GM18873 (cell line): ENCODE results near the gene SIM1.

Source experiments
- ATAC-seq: cut with Tn5 transposase; IDR thresholded peaks from one replicate; pipeline ENCODE4 v1.9.1; 2021; ENCODE audit warnings: mild to moderate bottlenecking, moderate library complexity, moderate number of reproducible peaks; ENCODE audit not compliant: unreplicated experiment, low FRiP score

Gene SIM1

GRCh38 chr6:100472674-100473073, 8.0 kb upstream of the SIM1 start:
- peak; percentile 89 for ATAC-seq

GRCh38 chr6:100470422-100471120, 5.8 kb upstream of the SIM1 start:
- ATAC-seq: no peak

GRCh38 chr6:100469101-100469859, 4.6 kb upstream of the SIM1 start:
- ATAC-seq: no peak

DNA sequence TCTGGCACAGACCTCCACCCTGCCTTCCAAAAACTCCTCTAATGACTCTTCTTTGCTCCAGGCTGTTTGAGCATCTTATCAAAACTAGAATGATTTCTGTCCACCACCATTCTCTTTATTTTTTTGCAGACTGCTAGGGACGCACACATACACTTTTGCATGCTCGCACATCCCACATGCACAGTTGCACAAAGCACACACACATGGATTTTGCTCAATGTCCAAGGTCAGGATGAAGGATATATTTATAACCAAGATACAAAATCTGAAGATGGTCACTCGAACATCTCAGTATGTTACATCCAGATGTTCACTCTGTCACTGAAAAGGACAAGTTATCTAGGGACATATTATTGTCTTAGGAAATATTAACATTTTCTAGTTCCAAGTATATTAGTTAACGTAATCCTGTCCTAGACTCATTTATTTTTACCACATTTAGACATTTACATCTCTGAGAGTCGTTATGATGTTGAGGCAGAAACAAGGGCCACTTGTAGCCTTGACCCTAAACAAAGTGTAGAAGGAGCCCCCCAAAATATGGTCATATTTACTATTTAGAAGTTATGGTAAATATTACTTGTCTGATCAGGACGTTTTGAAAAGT, 3.4 kb upstream of the SIM1 start:
- no peak for ATAC-seq

DNA sequence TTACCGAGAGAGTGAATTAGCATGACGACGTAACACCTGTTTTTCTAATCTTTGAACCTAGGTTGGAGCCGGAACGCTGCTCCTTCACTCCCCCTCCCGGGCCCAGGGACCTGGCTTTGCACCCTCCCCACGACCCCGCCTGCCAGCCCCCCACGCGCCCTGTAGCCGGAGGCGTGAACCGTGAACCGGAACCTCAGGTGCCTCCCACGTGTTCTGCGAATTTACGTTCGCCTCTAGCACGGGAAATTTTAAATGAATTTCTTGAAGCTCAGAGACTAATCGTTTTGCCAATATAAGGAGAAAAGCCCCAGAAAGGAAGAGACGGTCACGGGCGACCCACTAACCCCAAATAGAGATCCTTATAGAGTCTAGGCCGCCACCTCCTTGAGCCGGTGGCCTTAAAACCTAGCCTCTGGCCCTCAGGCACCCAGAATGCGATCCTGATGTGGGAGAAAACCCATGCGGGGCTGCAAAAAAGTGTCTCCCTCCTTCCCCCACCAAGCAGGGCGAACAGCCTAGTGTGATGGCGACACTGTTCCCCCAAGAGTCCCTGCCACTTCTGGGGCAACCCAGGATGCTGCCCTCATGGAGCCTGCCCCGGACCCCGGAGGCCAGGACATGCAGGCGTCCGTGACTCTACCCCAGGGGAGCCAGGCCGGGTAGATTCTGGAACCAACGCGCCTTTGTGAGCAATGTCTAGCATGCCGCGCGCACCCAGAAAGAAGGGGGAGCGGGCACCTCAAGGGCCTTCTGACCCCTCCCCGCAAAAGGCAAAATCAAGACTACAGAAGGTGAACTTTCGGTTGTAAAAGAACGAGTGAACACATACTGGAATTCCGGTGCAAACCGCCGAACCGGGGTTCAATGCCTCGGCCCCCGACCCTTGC, 2.7 kb upstream of the SIM1 start:
- no peak for ATAC-seq

- no peak for ATAC-seq
These were observed 1.8 kb upstream of the SIM1 start for GRCh38 chr6:100466410-100467128.

GRCh38 chr6:100465701-100466409, 1.1 kb upstream of the SIM1 start:
- ATAC-seq: no peak

- no peak for ATAC-seq
These were observed 414 bp downstream of the SIM1 start for GRCh38 chr6:100464162-100464851.

GRCh38 chr6:100463630-100464161, 1.0 kb downstream of the SIM1 start:
- ATAC-seq: no peak

DNA sequence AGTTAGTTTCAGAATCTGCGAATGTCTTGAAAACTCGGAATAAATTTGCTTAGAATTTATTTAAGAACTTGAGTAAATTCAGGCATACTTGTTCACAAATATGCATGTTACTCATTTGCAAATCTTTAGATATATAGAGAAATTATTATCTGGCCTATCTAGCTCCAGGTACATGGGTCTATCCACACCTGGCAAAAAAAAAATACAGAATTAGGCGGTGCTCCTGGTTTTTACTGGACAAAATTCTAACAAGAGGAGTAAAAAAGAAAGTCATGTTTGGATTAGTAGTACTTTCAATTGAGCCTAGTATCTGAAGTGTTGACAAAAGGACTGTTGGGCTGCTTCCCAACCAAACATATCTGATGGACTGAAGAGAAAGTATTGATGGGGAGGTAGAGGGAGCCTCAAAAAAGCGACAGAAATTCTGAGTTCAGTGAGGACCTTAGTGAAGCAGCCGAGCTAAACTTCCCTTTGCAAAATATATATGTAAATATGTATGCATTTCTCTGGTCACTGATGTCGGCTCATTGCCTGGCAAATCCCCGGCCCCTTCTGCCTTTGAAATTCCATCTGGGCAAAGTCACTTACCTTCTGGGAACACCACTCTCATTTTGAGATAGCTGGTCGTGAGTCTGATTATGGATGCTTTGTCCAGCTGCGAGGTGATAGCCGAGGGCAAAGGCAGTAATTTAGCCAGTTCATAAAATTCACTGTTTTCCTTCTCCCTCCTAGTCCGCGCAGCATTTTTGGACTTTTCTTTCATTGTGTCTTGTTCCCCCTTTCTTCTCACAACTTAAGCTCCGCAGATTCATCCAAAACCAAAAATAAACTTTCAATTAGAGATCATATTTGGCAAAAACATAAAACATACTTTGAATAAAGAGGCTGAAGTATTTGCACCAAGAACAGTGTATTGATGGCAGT, 1.8 kb downstream of the SIM1 start:
- no peak for ATAC-seq

DNA sequence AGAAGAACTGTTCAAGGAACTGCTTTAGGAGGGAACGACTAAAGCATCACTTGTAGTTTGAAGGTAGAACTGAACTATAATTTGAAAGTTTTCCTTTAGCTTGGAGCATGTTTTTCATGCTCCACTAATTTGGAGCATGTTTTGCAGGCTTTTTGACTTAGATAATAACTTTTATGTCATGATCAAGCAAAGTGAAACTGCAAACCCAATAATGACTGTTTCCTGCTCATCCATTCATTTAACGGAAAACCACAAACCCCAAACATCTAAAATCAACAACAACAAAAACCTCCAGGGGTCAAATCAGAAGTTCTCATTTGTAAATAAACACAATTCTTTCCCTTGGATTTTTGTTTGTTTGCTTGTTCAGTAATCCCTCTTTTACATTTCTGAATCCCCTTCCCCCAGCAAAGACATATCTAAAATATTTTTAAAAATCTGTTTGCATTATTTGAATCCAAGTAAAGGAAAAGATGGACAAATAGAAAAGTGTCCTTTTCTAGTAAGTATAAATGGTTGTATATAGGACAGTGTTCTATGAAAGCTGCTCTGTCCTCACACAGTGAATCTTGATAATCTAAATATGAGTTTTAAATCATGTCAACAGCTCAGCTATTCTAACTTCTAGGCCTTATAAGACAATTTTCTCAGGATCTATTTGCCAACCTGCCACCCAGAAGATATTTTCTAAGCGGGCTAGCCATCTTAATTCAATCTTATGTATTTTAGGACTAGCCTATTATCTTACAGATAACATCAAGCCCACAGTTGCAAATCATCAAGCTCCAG, 2.6 kb downstream of the SIM1 start:
- ATAC-seq: no peak

DNA sequence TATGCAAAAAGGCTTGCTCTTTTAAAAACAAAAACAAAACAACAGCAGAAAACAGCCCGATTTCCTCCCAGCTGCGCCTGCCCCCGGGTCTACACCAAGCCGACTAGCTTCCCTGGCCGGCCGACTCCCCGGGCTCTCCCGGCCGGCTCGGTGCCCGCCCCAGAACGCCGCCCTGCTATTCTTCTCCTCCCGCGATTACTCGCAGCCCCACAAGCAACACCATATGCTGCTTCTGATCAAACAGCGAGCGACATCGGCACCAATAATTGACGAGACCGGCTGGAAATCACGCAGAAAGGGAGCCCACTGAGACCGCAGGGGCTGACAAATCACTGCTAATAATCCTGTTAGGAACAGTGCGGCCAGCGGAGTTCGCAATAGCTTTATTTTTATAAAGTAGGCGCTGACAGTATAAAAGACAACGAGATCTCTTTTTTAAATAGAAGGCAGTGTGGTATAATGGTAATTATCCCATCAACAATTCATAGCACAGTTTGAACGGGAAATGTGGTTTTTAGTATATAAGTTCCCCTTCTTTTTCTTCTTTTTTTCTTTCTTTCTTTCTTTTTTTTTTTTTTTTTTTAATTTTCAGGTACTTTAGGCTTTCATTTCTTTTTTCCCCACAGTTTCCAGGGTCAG, 3.3 kb downstream of the SIM1 start:
- ATAC-seq: no peak

DNA sequence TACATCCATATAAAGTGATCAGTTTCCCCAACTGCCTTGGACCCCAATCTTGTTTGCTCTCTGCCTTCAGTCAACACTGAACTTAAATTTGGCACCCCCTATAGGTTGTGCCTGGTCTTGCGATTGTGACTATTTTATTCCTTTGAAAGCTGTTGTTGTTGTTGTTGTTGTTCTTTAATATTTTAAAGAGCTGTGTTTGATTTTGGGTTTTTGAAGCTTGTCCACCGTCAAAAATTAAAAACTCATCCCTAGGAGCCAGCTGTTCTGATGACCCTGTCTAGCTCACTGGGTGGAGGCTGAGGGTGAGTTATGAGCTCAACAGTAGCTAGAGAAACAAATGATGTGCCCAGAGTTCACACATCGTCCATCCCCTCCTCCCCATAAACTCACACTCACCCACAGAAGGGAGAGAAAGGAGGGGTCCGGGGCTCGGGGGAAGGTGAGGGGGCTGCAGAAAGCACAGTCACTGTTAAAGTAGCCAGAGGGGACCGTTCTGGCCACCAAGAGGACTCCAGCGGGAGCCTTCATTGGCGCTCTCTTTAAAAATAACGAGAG, 4.0 kb downstream of the SIM1 start:
- ATAC-seq: no peak

- ATAC-seq: no peak
These were observed 5.0 kb downstream of the SIM1 start for GRCh38 chr6:100459592-100460184.

DNA sequence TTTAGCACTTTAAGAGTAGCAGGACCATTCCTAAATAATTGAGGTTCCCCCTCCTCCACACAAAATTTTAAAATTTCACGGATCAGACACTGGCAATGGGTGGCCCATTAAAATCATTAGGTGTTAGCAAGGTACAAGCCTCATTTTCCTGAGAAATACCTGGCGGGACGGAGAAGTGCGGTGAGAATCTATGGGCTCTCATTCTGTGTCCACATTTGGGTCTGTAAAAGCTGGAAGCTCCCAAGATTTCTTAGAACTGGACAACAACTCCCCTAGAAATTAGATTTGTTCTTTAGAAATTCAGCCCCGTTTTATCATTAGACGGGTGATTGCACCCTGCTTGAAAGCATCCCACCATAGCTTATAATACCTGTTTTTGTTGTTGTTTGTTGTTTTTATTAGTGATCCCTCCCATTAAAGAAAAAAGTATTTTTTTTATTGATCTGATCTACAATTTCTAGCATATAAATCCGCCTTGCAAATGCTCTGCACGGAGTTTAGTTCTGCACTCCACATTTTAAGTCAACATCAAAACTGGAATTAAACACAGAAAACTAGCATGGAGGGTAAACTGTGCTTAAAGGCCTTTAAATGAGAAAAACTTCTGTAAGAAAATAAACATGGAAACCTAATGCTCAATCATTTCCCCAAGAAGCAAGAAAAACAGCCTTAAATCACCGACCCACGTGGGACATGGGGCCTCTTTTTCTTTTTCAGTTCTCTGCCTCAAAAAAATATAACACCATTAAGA, 5.7 kb downstream of the SIM1 start:
- no peak for ATAC-seq
